ENCODE measurements around the gene AHCY.
"Not testable (repeated sequence)": the region's sequence is repeated elsewhere in the genome, so short reads cannot be mapped to it uniquely, and the experiment has no call there.

Gene AHCY

GRCh38 chr20:34264141-34264540 is 39.0 kb downstream of the AHCY start:
- DNase-seq (ENCODE audit: low read depth): no peak

GRCh38 chr20:34263468-34263867 is 39.7 kb downstream of the AHCY start:
- DNase-seq (ENCODE audit: low read depth): not testable (repeated sequence)

More at GRCh38 chr20:34264141-34264540, 39.0 kb downstream of the AHCY start:
- no peak for TF ChIP-seq CTCF (IDR thresholded peaks at IDR 0.05; ENCODE audit: low read length, missing control alignments)
- no peak overlapping the region for H3K4me3 ChIP-seq (replicated peaks; ENCODE audit: low read depth, low read length)

GRCh38 chr20:34262488-34263288 is 40.5 kb downstream of the AHCY start:
- DNase-seq (ENCODE audit: low read depth): peak; percentile 64
- H3K4me3 ChIP-seq (replicated peaks; ENCODE audit: low read depth, low read length): peak overlapping the region; percentile 17
- no peak for TF ChIP-seq CTCF (IDR thresholded peaks at IDR 0.05; ENCODE audit: low read length, missing control alignments)

More at GRCh38 chr20:34263468-34263867, 39.7 kb downstream of the AHCY start:
- not testable (repeated sequence) for H3K4me3 ChIP-seq (replicated peaks; ENCODE audit: low read depth, low read length)

- no peak for DNase-seq (ENCODE audit: low read depth)
- no peak overlapping the region for H3K4me3 ChIP-seq (replicated peaks; ENCODE audit: low read depth, low read length)
- TF ChIP-seq CTCF (IDR thresholded peaks at IDR 0.05; ENCODE audit: low read length, missing control alignments): no peak
Observed at GRCh38 chr20:34260208-34260942, 42.8 kb downstream of the AHCY start.

GRCh38 chr20:34256629-34257124 is 46.5 kb downstream of the AHCY start:
- no peak for TF ChIP-seq CTCF (IDR thresholded peaks at IDR 0.05; ENCODE audit: low read length, missing control alignments)
- DNase-seq (ENCODE audit: low read depth): no peak

GRCh38 chr20:34254979-34255378 is 48.2 kb downstream of the AHCY start:
- no peak overlapping the region for H3K4me3 ChIP-seq (replicated peaks; ENCODE audit: low read depth, low read length)
- no peak for TF ChIP-seq CTCF (IDR thresholded peaks at IDR 0.05; ENCODE audit: low read length, missing control alignments)
- no peak for DNase-seq (ENCODE audit: low read depth)

More at GRCh38 chr20:34256629-34257124, 46.5 kb downstream of the AHCY start:
- H3K4me3 ChIP-seq (replicated peaks; ENCODE audit: low read depth, low read length): no peak overlapping the region

GRCh38 chr20:34252431-34253086 is 50.6 kb downstream of the AHCY start:
- H3K4me3 ChIP-seq (replicated peaks; ENCODE audit: low read depth, low read length): not testable (repeated sequence)
- DNase-seq (ENCODE audit: low read depth): peak; percentile 15

Data from fibroblast of pulmonary artery (primary cell).